HG03571 (cell line): Measurements from ENCODE around the gene CLDN10.

Source experiments
- ATAC-seq: cut with Tn5 transposase; IDR thresholded peaks from one replicate; pipeline ENCODE4 v1.9.1; 2021; ENCODE audit not compliant: unreplicated experiment

CLDN10 gene

GRCh38 chr13:95593462-95593861 is 40.9 kb downstream of the CLDN10 start:
- ATAC-seq, result no peak

- no peak for ATAC-seq
Observed at GRCh38 chr13:95596701-95597100, 44.2 kb downstream of the CLDN10 start.

DNA sequence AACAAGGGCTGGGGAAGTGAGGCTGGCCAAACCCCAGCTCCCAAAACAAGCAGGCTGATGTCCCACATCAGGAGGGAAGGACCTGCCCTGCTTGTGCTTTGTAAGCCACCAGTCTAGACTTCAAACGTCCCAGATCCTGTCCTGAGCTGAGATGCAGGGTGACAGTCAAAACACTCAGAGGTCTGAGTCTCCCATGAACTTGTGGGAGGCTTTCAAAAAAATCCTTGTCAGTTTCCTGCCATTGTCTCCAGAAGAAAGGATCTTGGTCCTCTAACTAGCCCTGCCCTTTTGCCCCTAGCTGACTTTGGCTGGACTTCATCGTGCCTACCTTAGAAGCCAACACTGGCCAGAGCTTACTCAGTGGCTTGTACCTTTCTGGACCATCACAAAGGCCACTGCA is 48.7 kb downstream of the CLDN10 start:
- no peak for ATAC-seq

GRCh38 chr13:95601906-95602305 is 49.4 kb downstream of the CLDN10 start:
- no peak for ATAC-seq

- ATAC-seq, result no peak
Observed at GRCh38 chr13:95603887-95604555, 51.5 kb downstream of the CLDN10 start.

DNA sequence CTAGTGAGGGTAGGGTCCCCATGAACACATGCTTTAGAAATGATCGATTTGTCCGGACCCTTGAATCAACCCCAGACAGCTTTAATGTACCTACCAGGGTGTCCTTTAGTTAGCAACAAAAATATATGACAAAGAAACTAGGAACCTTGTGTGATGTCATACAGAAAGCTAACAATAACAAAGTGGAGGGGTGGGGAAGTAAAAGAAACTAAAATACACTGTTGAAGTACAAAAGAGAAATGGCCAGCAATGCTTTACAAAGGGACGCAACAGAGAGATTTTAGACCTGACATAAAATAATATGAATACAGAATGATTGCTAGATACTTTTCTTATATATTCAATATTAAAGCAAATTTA is 52.0 kb downstream of the CLDN10 start:
- no peak for ATAC-seq

DNA sequence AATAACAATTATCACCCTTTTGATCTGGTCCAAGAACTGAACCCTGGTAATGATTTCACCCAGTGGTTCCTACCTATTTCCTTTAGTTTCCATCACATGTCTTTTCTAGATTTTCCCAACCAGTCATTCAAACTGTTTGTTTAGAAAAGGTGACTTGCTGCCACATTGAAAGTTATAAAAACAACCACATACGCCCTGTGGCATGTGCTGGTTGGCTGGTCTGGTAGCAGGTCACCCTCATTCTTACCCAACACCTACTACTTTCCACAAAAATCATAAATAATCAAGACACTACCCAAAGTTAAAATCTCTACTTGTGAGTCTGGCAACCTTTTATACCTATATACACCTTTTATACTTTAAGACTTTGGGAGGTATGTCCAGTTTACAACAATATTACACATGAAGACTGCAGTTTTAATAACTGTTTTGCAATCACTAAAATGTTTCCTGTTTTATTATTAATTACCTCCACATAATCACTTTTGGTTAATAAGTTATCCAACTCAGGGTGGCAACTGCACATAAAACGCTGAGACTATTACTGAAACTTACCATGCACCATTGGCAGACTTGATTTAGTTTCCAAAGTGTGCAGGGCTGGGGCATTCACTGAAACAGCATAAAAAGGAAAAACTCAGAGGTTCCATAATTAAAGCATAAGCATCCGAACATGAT is 53.1 kb downstream of the CLDN10 start:
- ATAC-seq, result no peak

DNA sequence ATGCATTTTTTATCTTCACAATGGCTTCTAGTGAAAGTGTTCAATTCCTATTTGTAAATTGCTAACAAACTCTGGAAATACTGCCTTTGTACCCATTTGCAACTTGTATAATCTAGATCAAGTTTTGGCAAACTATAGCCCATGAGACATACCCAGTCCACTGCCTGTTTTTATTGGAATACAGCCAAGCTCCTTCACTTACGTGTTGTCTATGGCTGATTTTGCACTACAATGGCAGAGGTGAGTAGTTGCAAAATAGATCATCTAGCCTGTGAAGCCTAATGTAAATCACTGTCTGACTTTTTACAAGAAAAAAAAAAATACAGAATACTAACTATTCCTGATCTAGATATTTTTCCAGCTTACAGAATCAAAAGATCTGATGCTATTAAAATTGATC is 54.8 kb downstream of the CLDN10 start:
- ATAC-seq, result no peak

DNA sequence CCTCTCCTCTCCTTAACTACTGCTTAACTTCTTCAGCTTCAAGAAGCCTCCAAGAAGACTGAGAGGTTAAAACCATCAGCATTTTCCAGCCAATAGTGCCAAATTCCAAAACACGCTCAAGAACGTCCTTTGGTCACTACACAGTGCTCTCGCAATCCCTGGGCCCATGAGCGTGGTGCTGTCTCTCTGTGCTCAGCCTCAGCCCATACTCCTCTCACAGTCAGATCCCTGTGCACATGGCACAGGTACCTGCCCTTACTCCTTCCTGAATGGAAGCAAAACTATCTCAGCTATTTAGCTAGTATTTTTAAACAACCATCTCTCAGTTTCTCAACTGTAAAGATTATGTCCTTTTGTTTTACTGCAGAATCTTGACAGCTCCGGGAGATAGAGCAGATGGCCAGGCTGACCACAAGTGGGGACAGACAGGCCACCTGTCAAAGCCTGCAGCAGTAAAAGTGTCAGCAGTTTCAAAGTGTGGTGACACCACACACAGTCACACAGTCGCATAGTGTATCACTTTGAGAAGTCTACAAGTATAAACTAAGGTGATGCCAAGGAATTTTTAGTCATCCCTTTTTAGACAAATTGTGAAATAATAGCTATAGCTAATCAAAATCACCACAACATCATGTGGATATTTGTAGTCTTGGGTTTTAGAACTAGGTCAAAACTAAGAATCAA is 56.3 kb downstream of the CLDN10 start:
- ATAC-seq, result no peak

GRCh38 chr13:95614641-95615245 is 62.2 kb downstream of the CLDN10 start:
- no peak for ATAC-seq

DNA sequence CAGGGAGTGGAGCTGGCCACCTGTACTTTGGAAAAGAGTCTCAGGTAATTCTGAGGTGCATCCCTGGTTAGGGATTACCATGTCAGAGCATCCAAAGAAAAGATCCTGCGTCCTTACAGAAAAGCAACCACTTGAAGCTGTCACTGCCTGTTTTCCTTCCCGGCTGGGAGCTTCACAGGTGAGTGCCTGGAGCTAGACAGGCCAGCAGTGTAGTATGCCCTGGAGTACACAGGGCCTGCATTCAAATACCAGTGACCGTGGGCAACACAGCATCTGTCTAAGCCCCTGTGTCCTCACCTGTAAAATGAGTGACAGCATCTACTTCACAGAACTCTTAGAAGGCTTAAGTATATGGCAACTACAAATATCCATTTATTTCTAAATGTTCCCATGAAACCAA is 63.0 kb downstream of the CLDN10 start:
- ATAC-seq, result no peak

- no peak for ATAC-seq
Observed at GRCh38 chr13:95620030-95620824, 67.7 kb downstream of the CLDN10 start.

DNA sequence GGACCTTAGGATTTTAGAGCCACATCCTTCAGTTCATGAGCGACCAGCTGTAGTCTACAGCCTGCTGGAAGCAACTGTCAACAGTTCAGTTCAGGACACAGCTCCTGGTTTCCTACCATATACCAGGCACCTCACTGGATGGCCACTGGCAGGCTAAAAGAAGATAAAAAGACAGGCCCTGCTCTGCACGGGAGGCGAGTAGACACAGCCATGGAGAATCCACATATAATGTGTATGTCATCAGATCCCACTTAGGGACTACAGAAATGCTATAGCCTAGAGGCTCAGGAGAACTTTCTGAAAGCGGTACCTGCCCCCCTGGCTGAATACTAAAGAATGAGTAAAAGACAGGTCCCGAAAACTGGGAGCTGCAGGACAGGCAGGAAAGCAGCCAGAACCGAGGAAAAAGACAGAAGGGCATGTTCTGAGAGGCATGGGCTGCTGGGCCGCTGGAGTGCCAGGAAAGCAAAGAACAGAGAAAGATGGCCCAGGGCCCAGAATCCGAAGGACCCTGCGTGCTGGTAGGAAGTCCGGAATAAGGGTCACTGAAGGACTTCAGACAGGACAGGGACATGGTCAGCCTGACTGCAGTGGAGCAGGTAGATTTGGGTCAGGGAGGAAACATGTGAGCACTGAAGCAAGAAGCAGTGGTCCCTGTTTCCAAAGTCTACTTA is 68.4 kb downstream of the CLDN10 start:
- no peak for ATAC-seq

DNA sequence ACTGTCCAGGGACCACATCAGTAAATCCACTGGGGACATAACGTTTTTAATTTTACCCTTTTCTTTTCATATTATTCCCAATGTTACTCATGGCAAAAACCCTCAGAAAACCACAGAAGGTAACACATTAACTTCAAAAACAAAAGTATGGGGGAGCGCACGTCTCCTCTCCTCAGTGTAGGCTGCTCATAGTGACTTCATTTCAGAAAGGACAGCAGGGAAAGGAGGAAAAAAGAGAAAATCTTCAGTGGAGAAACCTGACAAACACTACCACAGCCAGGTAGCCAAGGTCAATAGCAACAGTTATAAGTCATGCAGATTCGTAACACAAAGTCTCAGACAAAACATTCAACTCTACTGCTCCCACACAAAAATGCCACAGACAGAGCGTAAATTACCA is 70.6 kb downstream of the CLDN10 start:
- ATAC-seq, result no peak

- ATAC-seq, result peak; percentile 56
Observed at GRCh38 chr13:95624020-95624419, 71.5 kb downstream of the CLDN10 start.

DNA sequence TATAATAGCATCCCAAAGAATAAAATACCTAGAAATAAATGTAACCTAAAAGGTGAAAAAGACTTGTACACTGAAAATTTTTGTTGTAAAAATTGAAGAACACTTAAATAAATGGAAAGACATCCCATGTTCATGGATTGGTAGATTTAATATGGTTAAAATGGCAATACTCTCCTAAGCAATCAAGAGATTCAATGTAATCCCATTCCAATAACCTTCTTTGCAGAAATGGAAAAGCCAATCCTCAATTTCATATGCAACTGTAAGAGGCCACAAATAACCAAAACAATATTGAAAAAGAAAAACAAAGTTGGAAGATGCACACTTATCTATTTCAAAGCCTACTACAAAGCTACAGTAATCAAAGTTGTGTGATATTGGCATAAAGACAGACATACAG is 74.2 kb downstream of the CLDN10 start:
- ATAC-seq, result no peak

GRCh38 chr13:95627590-95627989 is 75.1 kb downstream of the CLDN10 start:
- no peak for ATAC-seq

GRCh38 chr13:95628488-95628887 is 76.0 kb downstream of the CLDN10 start:
- no peak for ATAC-seq

DNA sequence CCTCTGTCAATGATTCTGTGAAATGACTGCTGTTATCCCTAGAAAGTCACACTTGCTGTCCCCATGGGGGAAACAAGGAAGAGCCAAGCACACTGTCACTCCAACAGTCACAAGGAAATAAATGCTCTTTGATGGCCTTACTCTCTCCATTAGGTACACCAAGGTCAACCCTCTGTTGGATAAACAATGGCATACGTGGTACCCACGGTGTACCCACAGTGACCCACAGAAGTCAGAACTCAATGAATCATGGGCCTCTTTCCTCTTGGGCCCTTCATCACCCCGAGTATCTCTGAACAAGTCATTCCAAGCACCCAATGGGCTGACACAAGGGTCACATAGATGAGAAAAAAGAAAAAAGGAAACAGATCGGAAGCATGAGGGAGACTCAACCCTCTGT is 76.6 kb downstream of the CLDN10 start:
- no peak for ATAC-seq
